BLaER1 (cell line): ENCODE data around the gene CLEC2B.

Source experiments
- H3K27ac ChIP-seq: shearing (Covaris generic); formaldehyde crosslinking; 2 replicates; pipeline ENCODE4 v1.8.1; 2022
- H3K27me3 ChIP-seq: shearing (Covaris generic); formaldehyde crosslinking; 2 replicates; pipeline ENCODE4 v1.8.1; 2022
- H3K36me3 ChIP-seq: shearing (Covaris generic); formaldehyde crosslinking; 2 replicates; pipeline ENCODE4 v1.8.1; 2022
- H3K4me1 ChIP-seq: shearing (Covaris generic); formaldehyde crosslinking; 2 replicates; pipeline ENCODE4 v1.8.1; 2022
- H3K4me2 ChIP-seq: shearing (Covaris generic); formaldehyde crosslinking; 2 replicates; pipeline ENCODE4 v1.8.1; 2022
- H3K4me3 ChIP-seq: shearing (Covaris generic); formaldehyde crosslinking; 2 replicates; pipeline ENCODE4 v1.8.1; 2022
- H3K9ac ChIP-seq: shearing (Covaris generic); formaldehyde crosslinking; 2 replicates; pipeline ENCODE4 v1.8.1; 2022
- H3K9me3 ChIP-seq: shearing (Covaris generic); formaldehyde crosslinking; 2 replicates; pipeline ENCODE4 v1.8.1; 2022
- H4K20me1 ChIP-seq: shearing (Covaris generic); formaldehyde crosslinking; 2 replicates; pipeline ENCODE4 v1.8.1; 2022
- Cebpa-rat ChIP-seq: shearing (Covaris generic); IDR thresholded peaks from 2 replicates; pipeline ENCODE4 v1.8.1; 2022

Gene CLEC2B

DNA sequence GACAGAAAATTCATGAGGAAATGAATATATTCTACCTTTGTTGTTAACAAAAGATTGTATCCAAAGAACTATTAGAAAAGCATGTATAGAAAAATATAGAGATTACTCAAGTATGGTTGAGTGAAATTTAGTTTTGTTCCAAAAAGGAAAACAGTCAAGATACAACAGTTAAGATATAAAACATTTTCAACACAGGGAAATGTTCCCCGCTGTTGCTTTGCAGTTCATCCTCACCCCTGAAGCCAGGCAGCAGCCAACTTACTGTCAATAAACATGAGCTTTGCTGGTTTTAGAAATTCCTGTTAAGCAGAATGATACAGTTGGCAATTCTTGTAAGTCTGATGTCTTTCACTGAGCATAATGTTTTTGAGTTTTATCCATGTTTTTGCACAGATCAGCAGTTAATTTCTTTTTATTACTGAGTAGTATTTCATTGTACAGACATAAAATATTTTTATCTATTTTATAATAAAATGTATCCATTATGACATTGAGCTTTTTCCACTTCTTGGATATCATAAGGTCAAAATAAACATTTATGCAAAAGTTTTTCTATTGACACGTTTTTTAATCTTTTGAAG is 1.2 kb upstream of the CLEC2B start:
- Histone ChIP-seq H3K27me3 (peaks cover 50% of the 10 kb centered on the region), H3K4me3 (no peak overlapping the region), H3K27ac (no peak overlapping the region), H3K36me3 (no peaks in the 10 kb centered on the region), H3K4me1 (peaks cover 8% of the 10 kb centered on the region; the same call in 1 of the 2 replicates), H3K9ac (no peak overlapping the region), H4K20me1 (peaks cover 34% of the 10 kb centered on the region), H3K9me3 (0 out of 2 replicates have a peak, but pooled peaks cover 4% of the 10 kb centered on the region), H3K4me2 (no peak overlapping the region)
- TF ChIP-seq Cebpa-rat: no peak

- Histone ChIP-seq H4K20me1 (peaks cover 34% of the 10 kb centered on the region), H3K4me1 (peaks cover 8% of the 10 kb centered on the region; the same call in 1 of the 2 replicates), H3K27me3 (peaks cover 56% of the 10 kb centered on the region), H3K4me3 (no peak overlapping the region), H3K9me3 (0 out of 2 replicates have a peak, but pooled peaks cover 5% of the 10 kb centered on the region), H3K36me3 (no peaks in the 10 kb centered on the region), H3K9ac (no peak overlapping the region), H3K27ac (no peak overlapping the region), H3K4me2 (no peak overlapping the region)
- no peak for TF ChIP-seq Cebpa-rat
These were observed 225 bp downstream of the CLEC2B start for GRCh38 chr12:9868951-9869306.

- no peak overlapping the region for H3K4me2 ChIP-seq
- no peak for TF ChIP-seq Cebpa-rat
These were observed 798 bp downstream of the CLEC2B start for GRCh38 chr12:9868311-9868801.

GRCh38 chr12:9867531-9867930 is 1.6 kb downstream of the CLEC2B start:
- Histone ChIP-seq H3K4me3 (no peak overlapping the region), H3K9me3 (0 out of 2 replicates have a peak, but pooled peaks cover 9% of the 10 kb centered on the region), H3K27me3 (peaks cover 56% of the 10 kb centered on the region), H4K20me1 (peaks cover 34% of the 10 kb centered on the region), H3K9ac (no peak overlapping the region), H3K27ac (no peak overlapping the region), H3K4me1 (peaks cover 8% of the 10 kb centered on the region; the same call in 1 of the 2 replicates), H3K36me3 (no peaks in the 10 kb centered on the region), H3K4me2 (no peak overlapping the region)
- no peak for TF ChIP-seq Cebpa-rat

More at GRCh38 chr12:9868311-9868801, 798 bp downstream of the CLEC2B start:
- H3K9me3 ChIP-seq: 0 out of 2 replicates have a peak, but pooled peaks cover 9% of the 10 kb centered on the region
- H3K9ac ChIP-seq: no peak overlapping the region
- H3K4me3 ChIP-seq: no peak overlapping the region
- H3K4me1 ChIP-seq: peaks cover 8% of the 10 kb centered on the region; the same call in 1 of the 2 replicates
- no peak overlapping the region for H3K27ac ChIP-seq
- no peaks in the 10 kb centered on the region for H3K36me3 ChIP-seq
- peaks cover 34% of the 10 kb centered on the region for H4K20me1 ChIP-seq
- peaks cover 56% of the 10 kb centered on the region for H3K27me3 ChIP-seq

DNA sequence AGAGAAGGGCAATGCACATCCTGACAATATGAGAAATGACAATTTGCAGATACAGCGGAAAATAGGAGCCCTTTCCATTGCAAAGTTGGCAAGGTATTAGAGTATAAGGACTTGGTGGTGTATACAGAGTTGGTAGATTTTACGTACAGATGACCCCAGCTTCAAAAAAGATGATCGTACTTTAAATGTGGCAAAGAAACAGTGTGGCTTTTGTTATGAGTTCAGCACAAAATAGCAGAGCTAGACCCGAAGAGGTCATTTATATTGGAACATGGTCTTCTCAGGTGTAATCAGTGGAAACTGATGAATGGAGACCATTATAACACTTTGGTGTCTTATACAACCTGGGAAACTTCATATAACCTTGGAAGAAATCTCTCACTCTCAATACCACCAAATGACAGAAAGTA is 2.3 kb downstream of the CLEC2B start:
- no peak for TF ChIP-seq Cebpa-rat
- Histone ChIP-seq H4K20me1 (peaks cover 34% of the 10 kb centered on the region), H3K9ac (no peak overlapping the region), H3K4me3 (no peak overlapping the region), H3K4me2 (no peak overlapping the region), H3K9me3 (0 out of 2 replicates have a peak, but pooled peaks cover 9% of the 10 kb centered on the region), H3K36me3 (no peaks in the 10 kb centered on the region), H3K27ac (no peak overlapping the region), H3K4me1 (peaks cover 8% of the 10 kb centered on the region; the same call in 1 of the 2 replicates), H3K27me3 (peaks cover 56% of the 10 kb centered on the region)

GRCh38 chr12:9864913-9865675 is 4.1 kb downstream of the CLEC2B start:
- Histone ChIP-seq H3K9ac (no peak overlapping the region), H3K4me2 (no peak overlapping the region), H3K27me3 (peaks cover 51% of the 10 kb centered on the region), H3K9me3 (0 out of 2 replicates have a peak, but pooled peaks cover 9% of the 10 kb centered on the region), H3K4me1 (peaks cover 8% of the 10 kb centered on the region; the same call in 1 of the 2 replicates), H3K4me3 (no peak overlapping the region), H3K36me3 (no peaks in the 10 kb centered on the region), H3K27ac (no peak overlapping the region), H4K20me1 (peaks cover 32% of the 10 kb centered on the region)
- TF ChIP-seq Cebpa-rat: no peak

- Histone ChIP-seq H4K20me1 (no peaks in the 10 kb centered on the region), H3K27ac (no peak overlapping the region), H3K4me2 (no peak overlapping the region), H3K9ac (no peak overlapping the region), H3K4me1 (no peaks in the 10 kb centered on the region), H3K36me3 (no peaks in the 10 kb centered on the region), H3K27me3 (no peaks in the 10 kb centered on the region), H3K9me3 (no peaks in the 10 kb centered on the region), H3K4me3 (no peak overlapping the region)
- no peak for TF ChIP-seq Cebpa-rat
These were observed 11.0 kb downstream of the CLEC2B start for GRCh38 chr12:9858135-9858534.

GRCh38 chr12:9856894-9857293 is 12.3 kb downstream of the CLEC2B start:
- Histone ChIP-seq H4K20me1 (no peaks in the 10 kb centered on the region), H3K36me3 (no peaks in the 10 kb centered on the region), H3K4me1 (no peaks in the 10 kb centered on the region), H3K27ac (no peak overlapping the region), H3K9me3 (no peaks in the 10 kb centered on the region), H3K9ac (no peak overlapping the region), H3K27me3 (no peaks in the 10 kb centered on the region), H3K4me3 (no peak overlapping the region), H3K4me2 (no peak overlapping the region)
- no peak for TF ChIP-seq Cebpa-rat

DNA sequence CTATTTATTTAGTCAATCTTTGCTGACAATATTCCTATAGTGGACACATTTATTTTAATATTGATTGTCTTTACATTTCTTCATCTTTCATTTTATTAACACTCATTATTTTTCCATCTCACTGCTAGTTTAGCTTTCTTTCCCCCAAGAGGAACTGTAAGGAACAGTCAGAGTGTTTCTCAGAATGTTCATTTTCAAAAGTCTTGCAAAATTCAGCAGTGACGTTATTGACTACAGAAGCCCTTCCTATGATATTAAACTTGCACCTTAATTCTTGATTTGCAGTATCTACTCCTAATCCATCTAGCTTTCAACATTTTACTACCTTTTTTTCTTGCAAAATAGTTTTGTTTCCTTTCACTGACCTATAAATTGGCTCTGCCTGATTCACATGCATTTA is 13.0 kb downstream of the CLEC2B start:
- H3K36me3 ChIP-seq: no peaks in the 10 kb centered on the region
- H3K9ac ChIP-seq: no peak overlapping the region
- no peaks in the 10 kb centered on the region for H4K20me1 ChIP-seq
- H3K27me3 ChIP-seq: no peaks in the 10 kb centered on the region
- TF ChIP-seq Cebpa-rat: no peak
- H3K4me1 ChIP-seq: no peaks in the 10 kb centered on the region
- H3K4me2 ChIP-seq: no peak overlapping the region
- H3K27ac ChIP-seq: no peak overlapping the region
- H3K4me3 ChIP-seq: no peak overlapping the region
- H3K9me3 ChIP-seq: no peaks in the 10 kb centered on the region

- Histone ChIP-seq H4K20me1 (no peaks in the 10 kb centered on the region), H3K9ac (no peak overlapping the region), H3K4me1 (no peaks in the 10 kb centered on the region), H3K9me3 (no peaks in the 10 kb centered on the region), H3K27ac (no peak overlapping the region), H3K4me3 (no peak overlapping the region), H3K36me3 (no peaks in the 10 kb centered on the region), H3K27me3 (no peaks in the 10 kb centered on the region), H3K4me2 (no peak overlapping the region)
- no peak for TF ChIP-seq Cebpa-rat
These were observed 17.2 kb downstream of the CLEC2B start for GRCh38 chr12:9851927-9852326.
